Smooth muscle cell (in vitro differentiated cells): Measurements from ENCODE around the gene CGB7. TPM values are rescaled to one million over a fixed set of nuclear protein-coding genes. Genes with fewer than 3 reads are reported as not detected.
A peak's percentile ranks its signal among the peaks of the same experiment; 100 is the strongest.

Experiments
- DNase-seq: peaks from one replicate; lab custom pipeline; 2025; ENCODE audit not compliant: unreplicated experiment; lab: John Stamatoyannopoulos, UW
- H2AFZ ChIP-seq: fragments of 200-600 bp; sonication (generic); 2 replicates; pipeline ENCODE4 v1.6.0; 2016; ENCODE audit warnings: antibody characterized with exemption, low read depth, mild to moderate bottlenecking
- H3F3A ChIP-seq: fragments of 200-600 bp; sonication (generic); 2 replicates; pipeline ENCODE4 v1.6.0; 2017; ENCODE audit warnings: antibody characterized with exemption, low read depth
- H3K27ac ChIP-seq: fragments of 200-600 bp; sonication (generic); 2 replicates; pipeline ENCODE4 v1.5.1; 2016; ENCODE audit warnings: low read depth, mild to moderate bottlenecking
- H3K27me3 ChIP-seq: fragments of 200-600 bp; sonication (generic); 2 replicates; pipeline ENCODE4 v1.6.1; 2016; ENCODE audit warnings: low read depth, mild to moderate bottlenecking
- H3K36me3 ChIP-seq: fragments of 200-600 bp; sonication (generic); 2 replicates; pipeline ENCODE4 v1.5.1; 2016; ENCODE audit warnings: low read depth
- H3K4me1 ChIP-seq: fragments of 200-600 bp; sonication (generic); 2 replicates; pipeline ENCODE4 v1.5.1; 2016; ENCODE audit warnings: low read depth
- H3K4me2 ChIP-seq: fragments of 200-600 bp; sonication (generic); 2 replicates; pipeline ENCODE4 v1.6.0; 2016; ENCODE audit warnings: mild to moderate bottlenecking
- H3K4me3 ChIP-seq: fragments of 200-600 bp; sonication (generic); 2 replicates; pipeline ENCODE4 v1.5.1; 2016; ENCODE audit warnings: mild to moderate bottlenecking
- H3K79me2 ChIP-seq: fragments of 200-600 bp; sonication (generic); 2 replicates; pipeline ENCODE4 v1.6.0; 2016; ENCODE audit warnings: low read depth, mild to moderate bottlenecking
- H3K9ac ChIP-seq: fragments of 200-600 bp; sonication (generic); 2 replicates; pipeline ENCODE4 v1.6.0; 2016; ENCODE audit warnings: low read depth
- H3K9me3 ChIP-seq: fragments of 200-600 bp; sonication (generic); replicated peaks from 2 replicates; pipeline ENCODE4 v1.5.1; 2016; ENCODE audit warnings: low read depth
- H4K20me1 ChIP-seq: fragments of 200-600 bp; sonication (generic); 2 replicates; pipeline ENCODE4 v1.6.0; 2016; ENCODE audit warnings: low read depth
- WGBS: methylation state at CpG from one replicate; pipeline ENCODE4 v1.1.7; 2016; ENCODE audit warnings: low lambda C conversion rate; 5-methylcytosine and 5-hydroxymethylcytosine counted together
- microRNA-seq: library from miRNA; unstranded; fragments of <30 nt; microRNA quantifications from one replicate; pipeline ENCODE4, GENCODE V29; 2016; ENCODE audit warnings: borderline number of aligned reads
- polyA plus RNA-seq: library from polyadenylated mRNA; unstranded; fragments of >200 nt; fragmentation: Nextera tagmentation; extraction: Ambion mirVana; gene quantifications from 2 replicates; pipeline ENCODE4 v1.2.1, GENCODE V29; 2016
- small RNA-seq: library from RNA; depleted of rRNA; stranded (forward); fragments of <200 nt; gene quantifications from one replicate; pipeline ENCODE3, GENCODE V24; 2014
- total RNA-seq: library from RNA; depleted of rRNA; stranded (reverse); fragments of >200 nt; gene quantifications from 2 replicates; pipeline ENCODE4 v1.2.3, GENCODE V29; 2014
- TF ChIP-seq, protein P1 (sequence below): fragments of 200-600 bp; sonication (generic); IDR thresholded peaks from 2 replicates; pipeline ENCODE4 v1.5.1; 2017; ENCODE audit warnings: borderline replicate concordance, mild to moderate bottlenecking, antibody characterized with exemption; ENCODE audit not compliant: insufficient read depth, poor library complexity, severe bottlenecking

Gene CGB7
- total and polyA plus RNA-seq, 2 experiments from 2014 or later, result 2.0 to 2.5 TPM

DNA sequence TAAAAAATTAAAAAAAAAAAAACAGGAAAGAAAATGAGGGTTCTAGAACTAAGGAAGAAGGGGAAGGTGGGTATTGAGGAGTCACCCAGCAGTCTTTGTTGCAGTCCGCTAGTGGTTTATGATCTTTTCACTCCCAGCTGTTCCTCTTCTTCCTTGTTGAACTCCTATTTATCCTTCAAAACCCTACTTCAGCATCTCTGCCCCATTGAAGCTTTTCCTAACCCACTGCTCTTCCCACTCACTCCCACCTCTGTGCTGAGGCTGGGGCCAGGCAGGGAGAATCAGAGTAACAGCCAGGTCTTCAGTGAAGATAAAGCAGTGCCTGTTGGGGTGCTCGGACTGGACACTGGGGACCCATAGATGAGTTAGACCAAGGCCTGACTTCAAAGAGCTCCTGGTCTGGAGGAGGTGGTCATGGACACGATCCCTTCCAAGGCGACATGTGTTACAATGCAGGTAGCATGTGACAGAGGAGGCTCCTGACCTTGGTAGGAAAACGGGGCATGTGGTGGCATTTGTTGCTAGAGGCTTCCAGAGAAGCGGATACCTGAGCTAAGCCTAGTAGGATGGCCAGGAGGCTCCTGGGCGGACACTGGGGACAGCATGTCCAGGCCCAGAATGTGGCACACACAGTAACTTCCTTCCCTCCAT is 52.5 kb downstream of the CGB7 start:
- H3K4me3 ChIP-seq, result no peak overlapping the region
- no peak overlapping the region for H3K27ac ChIP-seq
- H4K20me1 ChIP-seq, result peaks cover 5% of the 10 kb centered on the region
- no peaks in the 10 kb centered on the region for H3K27me3 ChIP-seq
- H3K36me3 ChIP-seq, result no peaks in the 10 kb centered on the region
- TF ChIP-seq, protein P1, sequence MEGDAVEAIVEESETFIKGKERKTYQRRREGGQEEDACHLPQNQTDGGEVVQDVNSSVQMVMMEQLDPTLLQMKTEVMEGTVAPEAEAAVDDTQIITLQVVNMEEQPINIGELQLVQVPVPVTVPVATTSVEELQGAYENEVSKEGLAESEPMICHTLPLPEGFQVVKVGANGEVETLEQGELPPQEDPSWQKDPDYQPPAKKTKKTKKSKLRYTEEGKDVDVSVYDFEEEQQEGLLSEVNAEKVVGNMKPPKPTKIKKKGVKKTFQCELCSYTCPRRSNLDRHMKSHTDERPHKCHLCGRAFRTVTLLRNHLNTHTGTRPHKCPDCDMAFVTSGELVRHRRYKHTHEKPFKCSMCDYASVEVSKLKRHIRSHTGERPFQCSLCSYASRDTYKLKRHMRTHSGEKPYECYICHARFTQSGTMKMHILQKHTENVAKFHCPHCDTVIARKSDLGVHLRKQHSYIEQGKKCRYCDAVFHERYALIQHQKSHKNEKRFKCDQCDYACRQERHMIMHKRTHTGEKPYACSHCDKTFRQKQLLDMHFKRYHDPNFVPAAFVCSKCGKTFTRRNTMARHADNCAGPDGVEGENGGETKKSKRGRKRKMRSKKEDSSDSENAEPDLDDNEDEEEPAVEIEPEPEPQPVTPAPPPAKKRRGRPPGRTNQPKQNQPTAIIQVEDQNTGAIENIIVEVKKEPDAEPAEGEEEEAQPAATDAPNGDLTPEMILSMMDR, result no peak
- H3K9me3 ChIP-seq, result no peaks in the 10 kb centered on the region
- no peak overlapping the region for H2AFZ ChIP-seq
- H3K4me1 ChIP-seq, result no peaks in the 10 kb centered on the region
- H3K9ac ChIP-seq, result no peak overlapping the region
- H3K4me2 ChIP-seq, result no peak overlapping the region
- no peaks in the 10 kb centered on the region for H3K79me2 ChIP-seq
- 97% methylated on average over 7 of the region's 7 CpGs for WGBS
- H3F3A ChIP-seq, result no peaks in the 10 kb centered on the region
- DNase-seq, result no peak

Small RNAs within 50 kb of the gene (microRNA-seq; reads per million reads assigned to microRNA genes)
- gene MIR6798, result not detected

Small RNAs within 50 kb of the gene (small RNA-seq; reads per million reads assigned to genes)
- gene MIR6798, result 0.26 reads per million, percentile 2 among the genes with 10 or more reads in this experiment
- gene RN7SL708P, result not detected

Other genes starting within 250 kb of the CGB7 start
- gene BCAT2, start 246.7 kb downstream of the CGB7 start, total RNA-seq, result 11.8 and 24.9 TPM in 2 replicates
- 30.9 and 45.4 TPM in 2 replicates for gene BCAT2, start 246.7 kb downstream of the CGB7 start, polyA plus RNA-seq
- gene HSD17B14, start 221.3 kb downstream of the CGB7 start, total RNA-seq, result 14.8 and 19.3 TPM in 2 replicates
- 16.4 and 16.9 TPM in 2 replicates for gene HSD17B14, start 221.3 kb downstream of the CGB7 start, polyA plus RNA-seq
- 2.6 and 4.4 TPM in 2 replicates for gene PLEKHA4, start 189.1 kb downstream of the CGB7 start, total RNA-seq
- gene PLEKHA4, start 189.1 kb downstream of the CGB7 start, polyA plus RNA-seq, result 32.6 and 39.2 TPM in 2 replicates
- 88.5 and 99.3 TPM in 2 replicates for gene PPP1R15A, start 185.3 kb downstream of the CGB7 start, total RNA-seq
- gene PPP1R15A, start 185.3 kb downstream of the CGB7 start, polyA plus RNA-seq, result 339 and 357 TPM in 2 replicates
- gene TULP2, start 159.0 kb downstream of the CGB7 start, total RNA-seq, result 0.18 TPM in 1 of 2 replicates, not detected in the other
- 1.2 and 1.8 TPM in 2 replicates for gene TULP2, start 159.0 kb downstream of the CGB7 start, polyA plus RNA-seq
- 146 and 221 TPM in 2 replicates for gene NUCB1, start 157.4 kb downstream of the CGB7 start, total RNA-seq
- 292 and 329 TPM in 2 replicates for gene NUCB1, start 157.4 kb downstream of the CGB7 start, polyA plus RNA-seq
- 0.27 TPM in 1 of 2 replicates, not detected in the other for gene DHDH, start 124.0 kb downstream of the CGB7 start, total RNA-seq
- gene DHDH, start 124.0 kb downstream of the CGB7 start, polyA plus RNA-seq, result 0.87 and 1.0 TPM in 2 replicates
- 42.8 and 124 TPM in 2 replicates for gene BAX, start 102.9 kb downstream of the CGB7 start, total RNA-seq
- gene BAX, start 102.9 kb downstream of the CGB7 start, polyA plus RNA-seq, result 153 and 185 TPM in 2 replicates
- gene FTL, start 92.4 kb downstream of the CGB7 start, total RNA-seq, result 5,371 and 5,904 TPM in 2 replicates
- gene FTL, start 92.4 kb downstream of the CGB7 start, polyA plus RNA-seq, result 11,768 and 12,053 TPM in 2 replicates
- gene GYS1, start 64.4 kb downstream of the CGB7 start, total RNA-seq, result 40.8 and 58.1 TPM in 2 replicates
- 75.2 and 82.6 TPM in 2 replicates for gene GYS1, start 64.4 kb downstream of the CGB7 start, polyA plus RNA-seq
- gene RUVBL2, start 63.9 kb downstream of the CGB7 start, total RNA-seq, result 74.3 and 89.4 TPM in 2 replicates
- gene RUVBL2, start 63.9 kb downstream of the CGB7 start, polyA plus RNA-seq, result 117 and 123 TPM in 2 replicates
- gene LHB, start 40.7 kb downstream of the CGB7 start, total RNA-seq, result not detected in 2 replicates
- gene LHB, start 40.7 kb downstream of the CGB7 start, polyA plus RNA-seq, result 0.39 TPM in 1 of 2 replicates, not detected in the other
- not detected in 2 replicates for gene CGB3, start 33.4 kb downstream of the CGB7 start, total RNA-seq
- gene CGB3, start 33.4 kb downstream of the CGB7 start, polyA plus RNA-seq, result 0.45 and 1.8 TPM in 2 replicates
- gene CGB2, start 25.9 kb downstream of the CGB7 start, total RNA-seq, result 2.3 TPM in 1 of 2 replicates, not detected in the other
- gene CGB2, start 25.9 kb downstream of the CGB7 start, polyA plus RNA-seq, result 1.3 TPM in 1 of 2 replicates, not detected in the other
- not detected in 2 replicates for gene CGB1, start 20.9 kb downstream of the CGB7 start, total RNA-seq
- gene CGB1, start 20.9 kb downstream of the CGB7 start, polyA plus RNA-seq, result not detected in 2 replicates
- gene CGB5, start 13.9 kb downstream of the CGB7 start, total RNA-seq, result 2.5 TPM in 1 of 2 replicates, not detected in the other
- 2.0 and 3.4 TPM in 2 replicates for gene CGB5, start 13.9 kb downstream of the CGB7 start, polyA plus RNA-seq
- not detected in 2 replicates for gene CGB8, start 8.6 kb downstream of the CGB7 start, total RNA-seq
- 1.0 and 7.4 TPM in 2 replicates for gene CGB8, start 8.6 kb downstream of the CGB7 start, polyA plus RNA-seq
- 1.2 and 1.8 TPM in 2 replicates for gene NTF4, start 7.1 kb upstream of the CGB7 start, total RNA-seq
- 1.4 and 7.8 TPM in 2 replicates for gene NTF4, start 7.1 kb upstream of the CGB7 start, polyA plus RNA-seq
- not detected in 2 replicates for gene KCNA7, start 14.9 kb upstream of the CGB7 start, total RNA-seq
- gene KCNA7, start 14.9 kb upstream of the CGB7 start, polyA plus RNA-seq, result 0.08 and 0.18 TPM in 2 replicates
- 164 and 200 TPM in 2 replicates for gene SNRNP70, start 27.7 kb upstream of the CGB7 start, total RNA-seq
- gene SNRNP70, start 27.7 kb upstream of the CGB7 start, polyA plus RNA-seq, result 206 and 216 TPM in 2 replicates
- 11.7 and 16.5 TPM in 2 replicates for gene LIN7B, start 56.6 kb upstream of the CGB7 start, total RNA-seq
- 24.7 and 30.7 TPM in 2 replicates for gene LIN7B, start 56.6 kb upstream of the CGB7 start, polyA plus RNA-seq
- gene C19orf73, start 61.4 kb upstream of the CGB7 start, total RNA-seq, result 0.54 and 2.9 TPM in 2 replicates
- gene C19orf73, start 61.4 kb upstream of the CGB7 start, polyA plus RNA-seq, result 0.74 and 1.7 TPM in 2 replicates
- 3.2 and 10.9 TPM in 2 replicates for gene PPFIA3, start 61.8 kb upstream of the CGB7 start, total RNA-seq
- gene PPFIA3, start 61.8 kb upstream of the CGB7 start, polyA plus RNA-seq, result 16.3 and 20.3 TPM in 2 replicates
- gene HRC, start 97.6 kb upstream of the CGB7 start, total RNA-seq, result 1.1 TPM in 1 of 2 replicates, not detected in the other
- 0.06 and 0.84 TPM in 2 replicates for gene HRC, start 97.6 kb upstream of the CGB7 start, polyA plus RNA-seq
- gene TRPM4, start 100.0 kb upstream of the CGB7 start, total RNA-seq, result 15.0 and 27.7 TPM in 2 replicates
- gene TRPM4, start 100.0 kb upstream of the CGB7 start, polyA plus RNA-seq, result 32.1 and 47.0 TPM in 2 replicates